GM19238 (cell line): ENCODE data around the gene TMEM97.
"Not testable (repeated sequence)": the region's sequence is repeated elsewhere in the genome, so short reads cannot be mapped to it uniquely, and the experiment has no call there.

Experiments used
- DNase-seq: peaks from one replicate; pipeline ENCODE4 v3.0.0; 2011; ENCODE audit warnings: low spot score; ENCODE audit not compliant: insufficient read length

Gene TMEM97

GRCh38 chr17:28318759-28319597 is at the start of gene TMEM97:
Gene TMEM97 (plus strand): TSS chr17:28319200. CDS start chr17:28319240, 40 bp downstream.
- DNase-seq: peak; percentile 91

GRCh38 chr17:28270055-28270454 is 48.9 kb upstream of the TMEM97 start:
- DNase-seq: no peak

GRCh38 chr17:28270926-28271325 is 48.1 kb upstream of the TMEM97 start:
- no peak for DNase-seq

GRCh38 chr17:28271431-28271830 is 47.6 kb upstream of the TMEM97 start:
- DNase-seq: no peak

GRCh38 chr17:28272166-28272565 is 46.8 kb upstream of the TMEM97 start:
- no peak for DNase-seq

- DNase-seq: not testable (repeated sequence)
Measured at GRCh38 chr17:28273341-28273740, 45.7 kb upstream of the TMEM97 start.

- no peak for DNase-seq
Measured at GRCh38 chr17:28274591-28275265, 44.3 kb upstream of the TMEM97 start.

GRCh38 chr17:28276011-28276410 is 43.0 kb upstream of the TMEM97 start:
- no peak for DNase-seq

GRCh38 chr17:28279411-28279810 is 39.6 kb upstream of the TMEM97 start:
- DNase-seq: no peak

GRCh38 chr17:28280826-28281225 is 38.2 kb upstream of the TMEM97 start:
- DNase-seq: no peak

GRCh38 chr17:28282596-28282995 is 36.4 kb upstream of the TMEM97 start:
- DNase-seq: no peak

GRCh38 chr17:28285965-28286364 is 33.0 kb upstream of the TMEM97 start:
- DNase-seq: no peak

- no peak for DNase-seq
Measured at GRCh38 chr17:28290703-28291102, 28.3 kb upstream of the TMEM97 start.

- no peak for DNase-seq
Measured at GRCh38 chr17:28291780-28292330, 27.1 kb upstream of the TMEM97 start.

GRCh38 chr17:28292878-28293277 is 26.1 kb upstream of the TMEM97 start:
- DNase-seq: not testable (repeated sequence)

- DNase-seq: no peak
Measured at GRCh38 chr17:28293994-28294393, 25.0 kb upstream of the TMEM97 start.

- DNase-seq: no peak
Measured at GRCh38 chr17:28295677-28296578, 23.1 kb upstream of the TMEM97 start.

GRCh38 chr17:28298449-28298848 is 20.6 kb upstream of the TMEM97 start:
- no peak for DNase-seq

GRCh38 chr17:28306954-28307401 is 12.0 kb upstream of the TMEM97 start:
- DNase-seq: no peak

- no peak for DNase-seq
Measured at GRCh38 chr17:28313841-28314240, 5.2 kb upstream of the TMEM97 start.
